Muscle layer of colon (tissue), 2 donors: ENCODE results near the gene CYP39A1.
"Not testable (repeated sequence)": the region's sequence is repeated elsewhere in the genome, so short reads cannot be mapped to it uniquely, and the experiment has no call there.

Experiments used
- H3K27ac ChIP-seq: one replicate; pipeline ENCODE4 v1.7.0; 2013; ENCODE audit warnings: low read depth, mild to moderate bottlenecking, low read length, moderate library complexity
- H3K27me3 ChIP-seq, 2 donors: one replicate each; pipeline ENCODE4 v1.7.0; 2013; ENCODE audit warnings: low read length in 2 of 2, mild to moderate bottlenecking in 2 of 2; ENCODE audit not compliant: insufficient read depth in 2 of 2, control insufficient read depth in 1 of 2
- H3K36me3 ChIP-seq: one replicate; pipeline ENCODE4 v1.7.0; 2013; ENCODE audit warnings: mild to moderate bottlenecking, low read length; ENCODE audit not compliant: insufficient read depth
- H3K4me1 ChIP-seq: one replicate; pipeline ENCODE4 v1.7.0; 2013; ENCODE audit warnings: mild to moderate bottlenecking, low read length; ENCODE audit not compliant: insufficient read depth
- H3K4me3 ChIP-seq, 2 donors: one replicate each; pipeline ENCODE4 v1.7.0; 2013; ENCODE audit warnings: low read length in 2 of 2, low read depth in 1 of 2, mild to moderate bottlenecking in 1 of 2, moderate library complexity in 1 of 2
- H3K9ac ChIP-seq: one replicate; pipeline ENCODE4 v1.7.0; 2013; ENCODE audit warnings: low read length
- H3K9me3 ChIP-seq: one replicate; pipeline ENCODE4 v1.7.0; 2013; ENCODE audit warnings: mild to moderate bottlenecking, low read length
- donor health status: abdominal sarcoma.
- donor health status: Adenocarcinoma of cecum.

CYP39A1 gene

GRCh38 chr6:46648108-46648507 lies 4.5 kb downstream of the CYP39A1 start:
- not testable (repeated sequence) for H3K27me3 ChIP-seq, H3K27ac ChIP-seq, H3K36me3 ChIP-seq, H3K9me3 ChIP-seq, H3K4me3 ChIP-seq, H3K9ac ChIP-seq, H3K4me1 ChIP-seq

- H3K27ac ChIP-seq = no peak overlapping the region
- no peaks in the 10 kb centered on the region for H3K9me3 ChIP-seq
- H3K4me1 ChIP-seq = no peaks in the 10 kb centered on the region
- no peaks in the 10 kb centered on the region for H3K36me3 ChIP-seq
- no peaks in the 10 kb centered on the region for H3K27me3 ChIP-seq
- no peak overlapping the region for H3K9ac ChIP-seq
- H3K4me3 ChIP-seq = no peak overlapping the region
Measured at GRCh38 chr6:46645265-46645664, 7.4 kb downstream of the CYP39A1 start.

- Histone ChIP-seq H3K9ac (no peak overlapping the region), H3K27me3 (no peaks in the 10 kb centered on the region), H3K4me3 (no peak overlapping the region), H3K9me3 (no peaks in the 10 kb centered on the region), H3K27ac (no peak overlapping the region), H3K36me3 (no peaks in the 10 kb centered on the region), H3K4me1 (no peaks in the 10 kb centered on the region)
Measured at GRCh38 chr6:46642928-46643751, 9.5 kb downstream of the CYP39A1 start.

- H3K36me3 ChIP-seq = no peaks in the 10 kb centered on the region
- H3K27me3 ChIP-seq = no peaks in the 10 kb centered on the region
- no peak overlapping the region for H3K9ac ChIP-seq
- H3K4me1 ChIP-seq = no peaks in the 10 kb centered on the region
- no peaks in the 10 kb centered on the region for H3K9me3 ChIP-seq
- H3K27ac ChIP-seq = no peak overlapping the region
- no peak overlapping the region for H3K4me3 ChIP-seq
Measured at GRCh38 chr6:46638650-46639049, 14.0 kb downstream of the CYP39A1 start.

- Histone ChIP-seq H3K4me3 (no peak overlapping the region), H3K9ac (no peak overlapping the region), H3K27ac (no peak overlapping the region), H3K4me1 (no peaks in the 10 kb centered on the region), H3K9me3 (no peaks in the 10 kb centered on the region), H3K27me3 (no peaks in the 10 kb centered on the region), H3K36me3 (no peaks in the 10 kb centered on the region)
Measured at GRCh38 chr6:46637933-46638332, 14.7 kb downstream of the CYP39A1 start.

GRCh38 chr6:46637145-46637544 lies 15.5 kb downstream of the CYP39A1 start:
- Histone ChIP-seq H3K27ac (no peak overlapping the region), H3K4me3 (no peak overlapping the region), H3K9ac (no peak overlapping the region), H3K27me3 (no peaks in the 10 kb centered on the region), H3K9me3 (no peaks in the 10 kb centered on the region), H3K4me1 (no peaks in the 10 kb centered on the region), H3K36me3 (no peaks in the 10 kb centered on the region)

GRCh38 chr6:46635462-46635861 lies 17.2 kb downstream of the CYP39A1 start:
- no peak overlapping the region for H3K27ac ChIP-seq
- H3K9me3 ChIP-seq = no peaks in the 10 kb centered on the region
- H3K4me1 ChIP-seq = no peaks in the 10 kb centered on the region
- no peak overlapping the region for H3K9ac ChIP-seq
- no peak overlapping the region for H3K4me3 ChIP-seq
- H3K27me3 ChIP-seq = no peaks in the 10 kb centered on the region
- H3K36me3 ChIP-seq = no peaks in the 10 kb centered on the region

- Histone ChIP-seq H3K36me3 (no peaks in the 10 kb centered on the region), H3K4me1 (no peaks in the 10 kb centered on the region)
Measured at GRCh38 chr6:46632053-46632452, 20.6 kb downstream of the CYP39A1 start.

GRCh38 chr6:46629691-46630090 lies 22.9 kb downstream of the CYP39A1 start:
- Histone ChIP-seq H3K9me3 (no peaks in the 10 kb centered on the region), H3K4me3 (no peak overlapping the region), H3K27me3 (no peaks in the 10 kb centered on the region), H3K9ac (no peak overlapping the region), H3K27ac (no peak overlapping the region), H3K4me1 (no peaks in the 10 kb centered on the region), H3K36me3 (no peaks in the 10 kb centered on the region)

More at GRCh38 chr6:46632053-46632452, 20.6 kb downstream of the CYP39A1 start:
- no peaks in the 10 kb centered on the region for H3K27me3 ChIP-seq
- H3K9me3 ChIP-seq = no peaks in the 10 kb centered on the region
- no peak overlapping the region for H3K27ac ChIP-seq
- no peak overlapping the region for H3K4me3 ChIP-seq
- no peak overlapping the region for H3K9ac ChIP-seq

- Histone ChIP-seq H3K4me1 (no peaks in the 10 kb centered on the region), H3K9me3 (no peaks in the 10 kb centered on the region), H3K4me3 (no peak overlapping the region), H3K36me3 (no peaks in the 10 kb centered on the region), H3K27me3 (no peaks in the 10 kb centered on the region), H3K27ac (no peak overlapping the region), H3K9ac (no peak overlapping the region)
Measured at GRCh38 chr6:46628976-46629375, 23.6 kb downstream of the CYP39A1 start.

- Histone ChIP-seq H3K27me3 (no peaks in the 10 kb centered on the region), H3K27ac (no peak overlapping the region)
Measured at GRCh38 chr6:46628498-46628897, 24.1 kb downstream of the CYP39A1 start.

GRCh38 chr6:46626976-46627375 lies 25.6 kb downstream of the CYP39A1 start:
- Histone ChIP-seq H3K4me1 (no peaks in the 10 kb centered on the region), H3K36me3 (no peaks in the 10 kb centered on the region), H3K27ac (no peak overlapping the region), H3K9me3 (no peaks in the 10 kb centered on the region), H3K27me3 (no peaks in the 10 kb centered on the region), H3K9ac (no peak overlapping the region), H3K4me3 (no peak overlapping the region)

More at GRCh38 chr6:46628498-46628897, 24.1 kb downstream of the CYP39A1 start:
- Histone ChIP-seq H3K4me1 (no peaks in the 10 kb centered on the region), H3K9me3 (no peaks in the 10 kb centered on the region), H3K4me3 (no peak overlapping the region), H3K9ac (no peak overlapping the region), H3K36me3 (no peaks in the 10 kb centered on the region)
